Left lung (tissue), 10 donors: Measurements from ENCODE around the gene GPATCH1. TPM values are rescaled to one million over a fixed set of nuclear protein-coding genes. Genes with fewer than 3 reads are reported as not detected.
"Not testable (repeated sequence)": the region's sequence is repeated elsewhere in the genome, so short reads cannot be mapped to it uniquely, and the experiment has no call there.

Experiments used
- ATAC-seq: fragments of 200-7000 bp; cut with Tn5 transposase; one replicate; pipeline ENCODE4 v1.9.1; 2020; ENCODE audit warnings: moderate library complexity
- DNase-seq, 4 donors: peaks; one replicate each; pipeline ENCODE4 v3.0.0-alpha.2; 2013 to 2020
- H3K27ac ChIP-seq, 2 donors: fragments of 200-600 bp; sonication (generic) in 1 of 2; one replicate each; pipeline versions ENCODE4 v1.5.0 to v1.8.0; 2020 to 2021
- H3K27me3 ChIP-seq, 2 donors: fragments of 200-600 bp; sonication (generic) in 1 of 2; one replicate each; pipeline versions ENCODE4 v1.5.0 to v1.8.0; 2020 to 2021
- H3K36me3 ChIP-seq, 2 donors: fragments of 200-600 bp; sonication (generic) in 1 of 2; one replicate each; pipeline versions ENCODE4 v1.5.0 to v1.8.0; 2020 to 2021
- H3K4me1 ChIP-seq, 2 donors: fragments of 200-600 bp; one replicate each; pipeline ENCODE4 v1.8.0; 2021
- H3K4me3 ChIP-seq, 2 donors: fragments of 200-600 bp; sonication (generic) in 1 of 2; one replicate each; pipeline versions ENCODE4 v1.5.0 to v1.8.0; 2020 to 2021; ENCODE audit warnings: mild to moderate bottlenecking in 1 of 2
- H3K9me3 ChIP-seq, 2 donors: fragments of 200-600 bp; sonication (generic) in 1 of 2; one replicate each; pipeline versions ENCODE4 v1.5.0 to v1.8.0; 2020 to 2021
- intact Hi-C, 2 donors: fragments of 100-400 bp; cut with DNase I; formaldehyde crosslinking; loops; one replicate each; pipeline versions ENCODE4 v1.11.2 to v1.14.2; 2022
- polyA plus RNA-seq, 6 donors: library from polyadenylated mRNA; unstranded; fragments of 120-200 nt; gene quantifications; one replicate each; pipeline ENCODE4 v1.2.1, GENCODE V29; 2013; ENCODE audit not compliant: insufficient read length in 6 of 6
- total RNA-seq, 2 donors: library from RNA; stranded (reverse); fragmentation: NEBNext Ultra II Directional; extraction: Animal tissue kit (Norgen Biotek cat#: 25700); gene quantifications; one replicate each; pipeline ENCODE4 v1.2.1, GENCODE V29; 2021
- TF ChIP-seq, protein P1 (sequence below), 2 donors: fragments of 200-600 bp; sonication (generic) in 1 of 2; IDR thresholded peaks; one replicate each; pipeline versions ENCODE4 v1.5.0 to v1.8.0; 2021; ENCODE audit warnings: antibody characterized with exemption in 2 of 2
- donor health status: DM: no; HTN: yes; CAD: no.
- donor health status: DM: no; HTN: no; CAD: no.

Gene GPATCH1
- total and polyA plus RNA-seq, 8 donors: 5.4 to 19.9 (median 15.7) TPM

DNA sequence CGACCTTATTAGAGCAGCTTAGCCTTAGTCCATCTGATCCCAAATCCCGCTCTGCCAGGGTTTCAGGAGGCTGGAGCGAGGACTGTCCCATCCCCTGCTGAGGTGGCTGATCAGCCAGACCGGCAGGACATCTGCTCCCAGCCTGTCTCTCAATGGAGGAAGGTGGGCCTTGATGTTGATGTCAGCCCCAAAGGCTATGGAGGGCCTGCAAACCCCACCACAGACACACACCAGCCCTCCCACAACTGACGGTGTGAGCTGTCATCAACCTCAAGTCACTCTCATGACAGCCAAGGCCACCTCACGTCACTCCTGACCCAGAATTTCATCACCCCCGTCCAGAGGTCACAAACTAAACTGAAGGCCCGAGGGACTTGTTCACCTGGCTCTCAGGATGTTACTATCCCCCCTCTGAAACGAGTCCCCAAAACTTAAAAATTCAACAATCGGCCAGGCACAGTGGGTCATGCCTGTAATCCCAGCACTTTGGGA is 41.8 kb upstream of the GPATCH1 start:
- TF ChIP-seq, protein P1, sequence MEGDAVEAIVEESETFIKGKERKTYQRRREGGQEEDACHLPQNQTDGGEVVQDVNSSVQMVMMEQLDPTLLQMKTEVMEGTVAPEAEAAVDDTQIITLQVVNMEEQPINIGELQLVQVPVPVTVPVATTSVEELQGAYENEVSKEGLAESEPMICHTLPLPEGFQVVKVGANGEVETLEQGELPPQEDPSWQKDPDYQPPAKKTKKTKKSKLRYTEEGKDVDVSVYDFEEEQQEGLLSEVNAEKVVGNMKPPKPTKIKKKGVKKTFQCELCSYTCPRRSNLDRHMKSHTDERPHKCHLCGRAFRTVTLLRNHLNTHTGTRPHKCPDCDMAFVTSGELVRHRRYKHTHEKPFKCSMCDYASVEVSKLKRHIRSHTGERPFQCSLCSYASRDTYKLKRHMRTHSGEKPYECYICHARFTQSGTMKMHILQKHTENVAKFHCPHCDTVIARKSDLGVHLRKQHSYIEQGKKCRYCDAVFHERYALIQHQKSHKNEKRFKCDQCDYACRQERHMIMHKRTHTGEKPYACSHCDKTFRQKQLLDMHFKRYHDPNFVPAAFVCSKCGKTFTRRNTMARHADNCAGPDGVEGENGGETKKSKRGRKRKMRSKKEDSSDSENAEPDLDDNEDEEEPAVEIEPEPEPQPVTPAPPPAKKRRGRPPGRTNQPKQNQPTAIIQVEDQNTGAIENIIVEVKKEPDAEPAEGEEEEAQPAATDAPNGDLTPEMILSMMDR (IDR thresholded peaks at IDR 0.05): no peak
- H3K4me1 ChIP-seq: no peaks in the 10 kb centered on the region
- H3K9me3 ChIP-seq: no peaks in the 10 kb centered on the region
- H3K36me3 ChIP-seq: no peaks in the 10 kb centered on the region
- H3K27ac ChIP-seq: no peak overlapping the region
- DNase-seq (no peak), ATAC-seq (no peak)
- H3K4me3 ChIP-seq: no peak overlapping the region
- intact Hi-C loops: no loop called here
- no peaks in the 10 kb centered on the region for H3K27me3 ChIP-seq

DNA sequence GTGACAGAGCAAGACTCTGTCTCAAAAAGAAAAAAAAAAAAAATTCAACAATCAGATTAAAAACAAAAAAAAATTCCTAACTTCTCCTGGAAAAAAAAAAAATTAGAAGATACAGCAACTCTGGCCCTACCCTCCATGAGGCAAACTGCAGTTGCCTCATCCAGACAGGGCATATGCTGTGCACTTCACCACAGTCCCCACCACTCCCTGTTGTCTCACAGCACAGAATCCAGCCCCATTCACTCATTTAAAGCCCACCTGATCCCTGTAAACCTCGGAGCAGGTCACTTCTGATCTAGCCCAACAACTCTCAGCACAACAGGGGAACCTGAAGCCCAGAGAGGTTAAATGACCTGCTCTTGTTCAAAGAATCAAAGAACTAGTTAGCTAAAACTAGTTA is 41.2 kb upstream of the GPATCH1 start:
- Histone ChIP-seq H3K27ac (no peak overlapping the region), H3K36me3 (no peaks in the 10 kb centered on the region), H3K27me3 (no peaks in the 10 kb centered on the region), H3K4me3 (no peak overlapping the region), H3K4me1 (no peaks in the 10 kb centered on the region), H3K9me3 (no peaks in the 10 kb centered on the region)
- intact Hi-C loops: no loop called here
- DNase-seq (no peak), ATAC-seq (no peak)
- TF ChIP-seq, protein P1 (IDR thresholded peaks at IDR 0.05): no peak

DNA sequence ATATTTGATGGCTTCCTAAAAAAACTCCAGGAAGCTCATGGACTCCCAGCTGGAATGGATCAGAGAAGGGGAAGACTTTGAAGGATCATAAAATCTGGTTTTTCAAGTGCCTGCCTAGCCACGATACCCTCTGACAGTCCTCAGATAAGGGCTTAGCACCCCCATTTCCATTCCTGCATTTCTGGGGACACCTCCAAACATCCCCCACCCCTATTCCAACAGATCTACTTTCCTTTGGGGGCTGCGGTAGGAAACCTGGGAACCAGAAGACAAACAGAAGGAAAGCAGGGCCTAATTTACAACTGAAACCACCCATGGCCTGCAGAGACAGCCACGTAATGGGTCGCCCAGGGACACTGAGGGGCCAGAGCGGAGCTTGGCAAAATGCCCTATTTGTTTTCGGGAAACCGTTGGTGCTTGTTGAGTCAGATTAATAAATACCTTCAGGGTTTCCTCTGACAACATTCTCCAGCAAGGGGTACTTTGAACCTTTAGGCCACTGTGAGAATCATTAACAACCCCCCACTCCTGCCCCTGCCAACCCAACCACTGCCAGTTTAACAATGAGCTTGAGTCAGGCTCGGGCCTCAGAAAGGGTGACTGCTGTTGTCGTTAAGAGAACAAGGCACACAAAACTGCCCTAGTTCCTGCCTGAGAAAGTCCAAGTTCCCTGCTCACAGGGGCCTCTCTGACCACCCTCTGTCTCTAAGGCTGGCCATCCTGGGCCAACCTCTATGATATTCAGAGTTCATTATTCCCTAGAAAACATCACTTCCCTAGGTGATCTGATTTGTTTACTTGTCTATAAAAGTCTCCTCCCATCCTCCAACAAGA is 39.8 kb upstream of the GPATCH1 start:
- DNase-seq (peak in 1 of 4 donors; percentile 51), ATAC-seq (no peak)
- H3K27ac ChIP-seq: no peak overlapping the region
- H3K27me3 ChIP-seq: no peaks in the 10 kb centered on the region
- TF ChIP-seq, protein P1 (IDR thresholded peaks at IDR 0.05): no peak
- H3K36me3 ChIP-seq: no peaks in the 10 kb centered on the region
- intact Hi-C loops: no loop called here
- H3K9me3 ChIP-seq: no peaks in the 10 kb centered on the region
- H3K4me3 ChIP-seq: no peak overlapping the region
- H3K4me1 ChIP-seq: no peaks in the 10 kb centered on the region

DNA sequence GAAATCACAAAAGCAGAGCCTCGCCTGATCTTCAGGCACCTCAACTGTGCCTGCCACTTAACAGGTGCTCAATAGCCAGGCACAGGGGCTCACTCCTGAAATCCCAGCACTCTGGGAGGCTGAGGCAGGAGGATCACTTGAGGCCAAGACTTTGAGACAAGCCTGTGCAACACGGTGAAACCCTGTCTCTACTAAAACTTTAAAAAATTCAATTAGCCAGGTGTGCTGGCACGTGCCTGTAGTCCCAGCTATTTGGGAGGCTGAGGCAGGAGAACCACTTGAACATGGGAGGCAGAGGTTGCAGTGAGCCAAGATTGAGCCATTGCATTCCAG is 39.2 kb upstream of the GPATCH1 start:
- H3K9me3 ChIP-seq, H3K4me3 ChIP-seq, H3K27ac ChIP-seq, H3K27me3 ChIP-seq, ATAC-seq, H3K4me1 ChIP-seq, DNase-seq, intact Hi-C loops, H3K36me3 ChIP-seq: not testable (repeated sequence)

DNA sequence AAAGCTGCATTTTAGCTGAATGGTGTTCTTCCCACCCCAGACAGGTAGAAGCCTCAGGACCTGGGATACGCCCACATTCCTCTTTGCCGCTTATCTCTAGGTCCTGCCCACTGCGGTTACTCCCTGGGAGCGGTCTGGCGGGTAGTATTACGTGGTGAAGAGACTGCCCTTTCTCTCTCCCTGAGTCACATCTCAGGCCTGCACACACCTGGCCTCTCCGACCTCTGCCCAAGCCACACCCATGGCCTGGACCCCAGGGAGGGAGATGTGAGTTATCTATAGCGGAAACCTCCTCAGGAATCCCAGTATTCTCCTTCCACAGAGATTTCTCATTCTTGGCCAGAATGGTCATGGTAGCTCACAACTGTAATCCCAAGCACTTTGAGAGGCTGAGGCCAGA is 33.6 kb upstream of the GPATCH1 start:
- intact Hi-C loops: no loop called here
- Histone ChIP-seq H3K9me3 (no peaks in the 10 kb centered on the region), H3K4me3 (no peak overlapping the region), H3K36me3 (no peaks in the 10 kb centered on the region), H3K27ac (peak overlapping the region in 1 of 2 donors; percentile 19), H3K4me1 (peaks cover under 1 to 4% of the 10 kb centered on the region in 2 donors), H3K27me3 (no peaks in the 10 kb centered on the region)
- ATAC-seq (peak; percentile 99), DNase-seq (peak in 3 of 4 donors; percentile 54 to 78 (median 70))
- TF ChIP-seq, protein P1 (IDR thresholded peaks at IDR 0.05): no peak
